GM12891 (cell line): Measurements from ENCODE around the gene MSL3.
A peak's percentile ranks its signal among the peaks of the same experiment; 100 is the strongest.

ENCODE experiments used
- DNase-seq: peaks from one replicate; pipeline ENCODE4 v3.0.0; 2011; ENCODE audit warnings: low spot score; ENCODE audit not compliant: insufficient read length
- FAIRE-seq: peaks from 2 replicates; lab custom pipeline; 2011; peaks lifted over from hg19 to GRCh38; lab: Jason Lieb, UNC
- PAX5 ChIP-seq: IDR thresholded peaks from 2 replicates; pipeline ENCODE4 v1.6.1; 2011; ENCODE audit warnings: low read length, moderate library complexity, mild to moderate bottlenecking; ENCODE audit not compliant: insufficient read depth, severe bottlenecking
- POLR2A ChIP-seq: IDR thresholded peaks from 2 replicates; pipeline ENCODE4 v1.6.1; 2011; ENCODE audit warnings: low read depth, low read length, control low read depth
- POLR2AphosphoS5 ChIP-seq: IDR thresholded peaks from 2 replicates; pipeline ENCODE4 v1.6.1; 2011; ENCODE audit warnings: low read depth, low read length, control low read depth
- POU2F2 ChIP-seq: IDR thresholded peaks from 2 replicates; pipeline ENCODE4 v1.6.1; 2011; ENCODE audit warnings: low read depth, mild to moderate bottlenecking, control low read depth, low read length, moderate library complexity
- SPI1 ChIP-seq: IDR thresholded peaks from 2 replicates; pipeline ENCODE4 v1.6.1; 2011; ENCODE audit warnings: low read depth, low read length, control low read depth
- TAF1 ChIP-seq: IDR thresholded peaks from 2 replicates; pipeline ENCODE4 v1.6.1; 2011; ENCODE audit warnings: low read depth, low read length, control low read depth

The MSL3 gene

DNA sequence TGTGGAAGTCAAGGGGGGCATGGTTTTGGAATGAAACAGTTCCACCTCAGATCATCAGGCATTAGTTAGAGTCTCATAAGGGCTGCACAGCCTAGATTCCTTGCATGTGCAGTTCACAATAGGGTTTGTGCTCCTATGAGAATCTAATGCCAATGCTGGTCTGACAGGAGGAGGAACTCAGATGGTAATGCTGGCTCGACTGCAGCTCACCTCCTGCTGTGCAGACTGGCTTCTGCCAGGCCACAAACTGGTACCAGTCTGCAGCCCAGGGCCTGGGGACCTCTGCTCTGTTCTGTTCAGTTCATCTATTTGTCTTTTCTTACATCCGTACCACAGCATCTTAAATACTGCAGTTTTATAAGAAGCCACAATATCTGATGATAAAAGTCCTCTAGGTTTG lies 12.2 kb upstream of the MSL3 start:
- FAIRE-seq (no peak), DNase-seq (no peak)
- TF ChIP-seq PAX5 (no peak), POU2F2 (no peak), POLR2A (no peak), POLR2AphosphoS5 (no peak), SPI1 (no peak), TAF1 (no peak)

- TF ChIP-seq POLR2AphosphoS5 (no peak), TAF1 (no peak), POLR2A (no peak), SPI1 (no peak), POU2F2 (no peak), PAX5 (no peak)
- peak; percentile 57 for FAIRE-seq
- DNase-seq: no peak
Measured at GRCh38 chrX:11750046-11750445, 8.0 kb upstream of the MSL3 start.

- DNase-seq (no peak), FAIRE-seq (no peak)
- TF ChIP-seq SPI1: no peak
- no peak for TF ChIP-seq POLR2AphosphoS5
- no peak for TF ChIP-seq PAX5
- TF ChIP-seq POLR2A: no peak
- no peak for TF ChIP-seq TAF1
- TF ChIP-seq POU2F2: no peak
Measured at GRCh38 chrX:11750694-11751093, 7.3 kb upstream of the MSL3 start.

GRCh38 chrX:11751261-11751660 lies 6.8 kb upstream of the MSL3 start:
- TF ChIP-seq TAF1: no peak
- TF ChIP-seq SPI1: no peak
- TF ChIP-seq POU2F2: no peak
- TF ChIP-seq PAX5: no peak
- TF ChIP-seq POLR2A: no peak
- no peak for TF ChIP-seq POLR2AphosphoS5
- DNase-seq: no peak
- FAIRE-seq: no peak

- DNase-seq: no peak
- TF ChIP-seq TAF1 (no peak), SPI1 (no peak), PAX5 (no peak), POLR2AphosphoS5 (no peak), POU2F2 (no peak), POLR2A (no peak)
- no peak for FAIRE-seq
Measured at GRCh38 chrX:11753668-11754067, 4.4 kb upstream of the MSL3 start.

- no peak for DNase-seq
- no peak for FAIRE-seq
Measured at GRCh38 chrX:11754958-11755645, 2.9 kb upstream of the MSL3 start.

DNA sequence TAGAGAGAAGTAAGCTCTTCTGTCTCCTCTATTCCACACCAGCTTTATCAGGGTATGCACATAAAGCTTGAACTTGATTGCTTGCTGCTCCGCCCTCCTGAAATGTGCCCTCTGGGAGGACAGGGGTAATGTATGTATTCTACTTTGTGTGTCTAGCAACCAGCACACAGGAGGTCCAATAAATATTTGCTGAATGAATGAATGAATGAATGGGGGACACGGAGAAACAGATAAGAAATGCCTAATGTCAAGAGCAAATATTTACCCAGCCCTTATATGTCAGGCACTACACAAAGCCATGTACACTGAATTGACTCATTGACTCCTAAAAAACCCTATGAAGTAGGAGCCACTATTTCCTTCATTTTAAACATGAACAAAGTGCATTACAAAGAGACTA lies 2.3 kb upstream of the MSL3 start:
- FAIRE-seq (no peak), DNase-seq (no peak)
- no peak for TF ChIP-seq POLR2A

More at GRCh38 chrX:11754958-11755645, 2.9 kb upstream of the MSL3 start:
- TF ChIP-seq TAF1: no peak
- TF ChIP-seq POU2F2: no peak
- TF ChIP-seq POLR2A: no peak
- TF ChIP-seq POLR2AphosphoS5: no peak
- no peak for TF ChIP-seq SPI1
- no peak for TF ChIP-seq PAX5

- DNase-seq (no peak), FAIRE-seq (no peak)
- TF ChIP-seq POLR2AphosphoS5 (no peak), SPI1 (no peak), TAF1 (no peak), POLR2A (no peak)
Measured at GRCh38 chrX:11756354-11757318, 1.4 kb upstream of the MSL3 start.

DNA sequence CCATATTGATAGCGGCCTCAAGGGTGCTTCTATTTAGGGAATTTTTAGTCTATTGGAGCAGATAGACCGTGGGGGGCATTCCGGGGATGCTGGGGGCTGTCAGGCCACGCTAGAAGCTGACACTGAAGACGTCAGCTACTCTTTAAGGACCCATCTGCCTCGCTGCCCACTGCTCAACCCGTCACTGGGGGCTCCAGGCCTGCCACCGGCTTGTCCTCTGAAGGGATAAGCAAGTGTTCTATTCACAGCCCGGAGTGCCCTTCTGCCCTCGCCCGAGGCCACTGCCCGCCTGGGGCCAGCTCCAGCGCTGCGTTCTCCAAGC lies 679 bp upstream of the MSL3 start:
- FAIRE-seq (no peak), DNase-seq (no peak)
- TF ChIP-seq POLR2A (0 out of 2 replicates have a peak, but pooled peaks have one; percentile 6), SPI1 (no peak)

DNA sequence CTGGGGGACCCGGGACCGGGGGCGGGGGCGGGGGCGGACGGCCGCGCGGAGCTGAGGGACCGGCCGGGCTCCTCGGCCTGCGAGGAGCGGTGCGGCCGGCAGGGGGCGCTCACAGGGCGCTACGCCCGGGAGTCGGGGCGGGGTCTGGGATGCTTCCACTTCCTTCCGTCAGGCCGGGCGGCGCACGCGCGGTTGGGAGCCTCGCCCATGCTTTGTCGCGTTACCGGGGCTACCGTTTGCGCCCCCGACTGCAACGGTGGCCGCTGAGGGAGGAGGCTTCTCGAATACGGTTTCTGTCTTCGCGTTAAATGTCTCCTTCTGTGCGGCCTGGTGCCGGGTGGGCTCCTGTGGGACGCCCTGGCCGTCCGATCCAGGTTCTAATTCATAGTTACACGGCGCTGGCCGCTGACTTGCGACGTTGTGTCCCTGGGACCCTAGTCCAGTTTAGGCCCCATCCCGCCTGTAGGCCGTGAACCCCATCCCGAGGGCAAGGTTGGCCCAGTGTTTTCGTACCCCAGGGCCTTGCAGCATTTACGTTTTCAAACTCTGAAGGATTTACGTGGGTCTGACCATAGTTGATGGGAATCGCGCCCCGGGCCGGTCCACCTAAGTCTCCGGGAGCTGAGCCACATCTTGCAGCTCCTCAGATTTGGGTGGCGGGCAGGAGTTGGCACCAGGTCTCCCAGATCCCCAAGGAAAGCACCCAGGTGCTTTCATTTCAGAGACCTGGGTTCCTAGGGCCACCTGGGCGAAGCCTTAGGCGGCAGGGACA lies 549 bp downstream of the MSL3 start:
- FAIRE-seq (peak; percentile 99), DNase-seq (peak; percentile 53)
- TF ChIP-seq SPI1 (peak; percentile 64), POU2F2 (no peak)
